ENCODE measurements around the gene ANGPTL2.

DNA sequence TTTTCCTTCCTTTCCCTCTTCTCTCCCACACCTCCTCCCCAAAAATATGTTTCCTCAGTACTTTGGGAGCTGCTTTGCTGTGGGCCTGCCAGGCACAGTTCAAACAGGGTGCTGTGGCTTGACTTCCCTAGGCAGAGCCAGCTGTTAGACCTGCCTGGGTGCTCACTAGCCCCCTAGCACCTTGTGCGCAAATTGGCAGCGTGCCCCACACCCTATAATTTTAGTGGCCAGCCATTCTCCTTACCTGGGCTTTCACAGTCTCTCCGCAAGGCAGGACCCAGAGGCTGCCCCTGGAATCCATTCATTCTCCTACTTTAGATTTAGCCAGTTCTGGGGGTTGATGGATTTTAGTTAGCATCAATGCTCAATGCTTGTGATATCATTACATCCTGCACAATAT lies 72.3 kb downstream of the ANGPTL2 start:
- TF ChIP-seq CTCF (IDR thresholded peaks at IDR 0.05 in 2 of 3, conservative IDR thresholded peaks at IDR 0.05 in 1 of 3; ENCODE audit: insufficient read depth in 2 of 3, low read depth in 1 of 3, low read length in 3 of 3), result no peak
- no peak for TF ChIP-seq EZH2 (IDR thresholded peaks at IDR 0.05; ENCODE audit: borderline replicate concordance, low read depth, low read length)
- no peak for TF ChIP-seq NCOR1 (IDR thresholded peaks at IDR 0.05)
- TF ChIP-seq, protein P1, sequence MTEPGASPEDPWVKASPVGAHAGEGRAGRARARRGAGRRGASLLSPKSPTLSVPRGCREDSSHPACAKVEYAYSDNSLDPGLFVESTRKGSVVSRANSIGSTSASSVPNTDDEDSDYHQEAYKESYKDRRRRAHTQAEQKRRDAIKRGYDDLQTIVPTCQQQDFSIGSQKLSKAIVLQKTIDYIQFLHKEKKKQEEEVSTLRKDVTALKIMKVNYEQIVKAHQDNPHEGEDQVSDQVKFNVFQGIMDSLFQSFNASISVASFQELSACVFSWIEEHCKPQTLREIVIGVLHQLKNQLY (CRISPR knock-in tag; conservative IDR thresholded peaks at IDR 0.05), result no peak
- no peak for TF ChIP-seq RAD21 (CRISPR knock-in tag; conservative IDR thresholded peaks at IDR 0.05 in 1 of 2, IDR thresholded peaks at IDR 0.05 in 1 of 2)
- TF ChIP-seq PRPF4 (IDR thresholded peaks at IDR 0.05; ENCODE audit: insufficient read depth, low read depth, low read length, poor library complexity, severe bottlenecking), result no peak
- TF ChIP-seq ARID4B (CRISPR knock-in tag; IDR thresholded peaks at IDR 0.05), result no peak
- no peak for TF ChIP-seq RFX5 (IDR thresholded peaks at IDR 0.05; ENCODE audit: low read depth, low read length)
- no peak for TF ChIP-seq MYNN (IDR thresholded peaks at IDR 0.05)
- no peak for TF ChIP-seq MYNN (CRISPR knock-in tag; IDR thresholded peaks at IDR 0.05)

Data from K562 (cell line).